Epithelial cell of proximal tubule (primary cell): ENCODE measurements around the gene TSPAN14. TPM values are rescaled to one million over a fixed set of nuclear protein-coding genes. Genes with fewer than 3 reads are reported as not detected.

Source experiments
- total RNA-seq: library from RNA; depleted of rRNA; stranded (reverse); fragments of >200 nt; gene quantifications from 2 replicates; pipeline ENCODE4 v1.2.3, GENCODE V29; 2015

Gene TSPAN14
- total RNA-seq, 1 donor from 2014 or later = 139 TPM

Other genes with a start within 250 kb of the TSPAN14 start
- 148 and 153 TPM in 2 replicates for gene ANXA11, start 248.8 kb upstream of the TSPAN14 start, total RNA-seq
- not detected in 2 replicates for gene MAT1A, start 164.7 kb upstream of the TSPAN14 start, total RNA-seq
- not detected in 2 replicates for gene DYDC1, start 97.6 kb upstream of the TSPAN14 start, total RNA-seq
- 0.22 and 2.1 TPM in 2 replicates for gene DYDC2, start 97.5 kb upstream of the TSPAN14 start, total RNA-seq
- gene PRXL2A, start 45.8 kb upstream of the TSPAN14 start, total RNA-seq = 50.5 and 52.0 TPM in 2 replicates
- not detected in 2 replicates for gene SH2D4B, start 83.6 kb downstream of the TSPAN14 start, total RNA-seq